T-cell (primary cell): Measurements from ENCODE around the gene FAM241B. TPM values are rescaled to one million over a fixed set of nuclear protein-coding genes. Genes with fewer than 3 reads are reported as not detected.

Experiments
- ATAC-seq, 4 experiments: fragments of 200-7000 bp in 3 of 4; fragments of 150-1000 bp in 1 of 4; cut with Tn5 transposase; replicated peaks in 1 of 4; 1 replicate in 3 of 4; 2 replicates in 1 of 4; pipeline ENCODE4 v1.10.0; 2021; ENCODE audit warnings: moderate library complexity in 3 of 4, mild to moderate bottlenecking in 2 of 4, moderate number of reproducible peaks in 1 of 4
- CTCF ChIA-PET, 2 donors: fragments of 300-600 bp; sonication (Branson Sonifier 250); formaldehyde crosslinking; loops; one replicate each; lab custom pipeline; 2022; ENCODE audit warnings: antibody characterized with exemption in 2 of 2; lab: Charles Lee
- POLR2A ChIA-PET, 2 donors: fragments of 300-600 bp; sonication (Branson Sonifier 250); formaldehyde crosslinking; loops; one replicate each; lab custom pipeline; 2022; ENCODE audit warnings: antibody characterized with exemption in 2 of 2; lab: Charles Lee
- DNase-seq, 35 experiments: peaks; one replicate each; pipeline versions ENCODE4 v3.0.0 to v3.0.0-alpha.2; 2013 to 2023
- H3K27ac ChIP-seq: one replicate; pipeline ENCODE4 v1.5.1; 2013; ENCODE audit warnings: low read length
- H3K27me3 ChIP-seq, 2 experiments: replicated peaks in 1 of 2; 1 replicate in 1 of 2; 2 replicates in 1 of 2; pipeline versions ENCODE4 v1.6.1 to v1.7.0; 2013; ENCODE audit warnings: low read length in 1 of 2, mixed read lengths in 1 of 2; ENCODE audit not compliant: control insufficient read depth in 2 of 2, insufficient read depth in 2 of 2; ENCODE audit errors: extremely low read depth in 1 of 2
- H3K36me3 ChIP-seq, 2 donors: 1 replicate in 1 of 2; 2 replicates in 1 of 2; pipeline versions ENCODE4 v1.6.1 to v1.7.0; 2013; ENCODE audit warnings: low read length in 1 of 2; ENCODE audit not compliant: control insufficient read depth in 2 of 2, insufficient read depth in 1 of 2; ENCODE audit errors: extremely low read depth in 1 of 2
- H3K4me1 ChIP-seq, 2 experiments: 1 replicate in 1 of 2; 2 replicates in 1 of 2; pipeline versions ENCODE4 v1.6.1 to v1.7.0; 2013; ENCODE audit warnings: low read length in 2 of 2, mixed read lengths in 1 of 2; ENCODE audit not compliant: insufficient read depth in 2 of 2, control insufficient read depth in 1 of 2; ENCODE audit errors: extremely low read depth in 1 of 2
- H3K4me3 ChIP-seq, 2 donors: 1 replicate in 1 of 2; 2 replicates in 1 of 2; pipeline versions ENCODE4 v1.5.1 to v1.7.0; 2013; ENCODE audit warnings: mild to moderate bottlenecking in 2 of 2, low read length in 1 of 2, moderate library complexity in 1 of 2; ENCODE audit not compliant: control insufficient read depth in 1 of 2; ENCODE audit errors: extremely low read depth in 1 of 2
- H3K9me3 ChIP-seq: 2 replicates; pipeline ENCODE4 v1.7.0; 2013
- H3K27ac Mint-ChIP-seq, 2 donors: one replicate each; pipeline ENCODE4 v1.8.0; 2020 to 2021; ENCODE audit warnings: mild to moderate bottlenecking in 2 of 2, mixed read lengths in 2 of 2
- H3K27me3 Mint-ChIP-seq, 2 donors: one replicate each; pipeline ENCODE4 v1.8.0; 2021 to 2022; ENCODE audit warnings: mixed read lengths in 2 of 2
- H3K36me3 Mint-ChIP-seq: one replicate; pipeline ENCODE4 v1.8.0; 2021; ENCODE audit warnings: mixed read lengths
- H3K4me1 Mint-ChIP-seq, 3 donors: one replicate each; pipeline ENCODE4 v1.8.0; 2020 to 2022; ENCODE audit warnings: mixed read lengths in 3 of 3, mild to moderate bottlenecking in 1 of 3
- H3K4me3 Mint-ChIP-seq, 3 donors: one replicate each; pipeline ENCODE4 v1.8.0; 2020 to 2022; ENCODE audit warnings: mild to moderate bottlenecking in 3 of 3, mixed read lengths in 3 of 3, moderate library complexity in 3 of 3
- H3K9me3 Mint-ChIP-seq, 3 donors: one replicate each; pipeline ENCODE4 v1.8.0; 2020 to 2022; ENCODE audit warnings: mixed read lengths in 3 of 3
- WGBS: methylation state at CpG from one replicate; pipeline ENCODE4 v1.1.5; 2013; ENCODE audit warnings: missing lambda C conversion rate; ENCODE audit not compliant: insufficient coverage; 5-methylcytosine and 5-hydroxymethylcytosine counted together
- total RNA-seq, 35 experiments: library from RNA in 6 of 35; stranded (reverse) in 6 of 35; fragments of 120-200 nt in 1 of 35; gene quantifications; one replicate each; pipeline versions ENCODE4 v1.2.1 to v1.2.4 and lab custom pipeline; 2013 to 2026

The FAM241B gene, protein sequence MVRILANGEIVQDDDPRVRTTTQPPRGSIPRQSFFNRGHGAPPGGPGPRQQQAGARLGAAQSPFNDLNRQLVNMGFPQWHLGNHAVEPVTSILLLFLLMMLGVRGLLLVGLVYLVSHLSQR
- total RNA-seq (10 to 100 TPM in 1 of 5 donors, 1 to 10 TPM in 4; 7.4 to 11.8 (median 9.2) TPM), total RNA-seq (lab: John Stamatoyannopoulos, UW) (0.33 to 9.7 (median 3.3) reads per million in 29 experiments)
- 3.7 TPM for total RNA-seq (2013)

GRCh38 chr10:69629897-69630650, at the start of gene FAM241B:
FAM241B (plus strand) TSS chr10:69630247; CDS start chr10:69631744, 1,497 bp downstream.
- H3K27me3 ChIP-seq, result no peaks in the 10 kb centered on the region
- POLR2A ChIA-PET, result interaction anchor here in 1 of 2 donors (0.6 kb wide), 1 partner anchor 8 kb away, joined by 4 read pairs; no protein-coding TSS in a partner anchor
- H3K36me3 Mint-ChIP-seq, result peaks cover 13% of the 10 kb centered on the region
- H3K9me3 ChIP-seq, result no peaks in the 10 kb centered on the region
- CTCF ChIA-PET, result interaction anchor here (0.5 to 1.0 kb wide), 2 partner anchors 10 to 222 kb away, joined by 3 to 4 read pairs; no protein-coding TSS in a partner anchor
- H3K4me1 Mint-ChIP-seq, result peaks cover 15 to 29% (median 23%) of the 10 kb centered on the region in 3 donors
- peak within 1 kb of the TSS; percentile 52 to 64 for H3K27ac Mint-ChIP-seq
- H3K4me3 ChIP-seq, result peak within 1 kb of the TSS; percentile 51 to 54
- 2% methylated on average over 62 of the region's 72 CpGs for WGBS
- peak within 1 kb of the TSS; percentile 69 to 76 (median 76) for H3K4me3 Mint-ChIP-seq
- H3K27ac ChIP-seq, result peak within 1 kb of the TSS; percentile 32
- no peaks in the 10 kb centered on the region for H3K27me3 Mint-ChIP-seq
- peak; percentile 51 to 82 (median 65) for DNase-seq
- peak; percentile 93 to 97 (median 94) for ATAC-seq
- peaks cover 0 to 16% of the 10 kb centered on the region in 2 experiments for H3K4me1 ChIP-seq
- no peaks in the 10 kb centered on the region for H3K36me3 ChIP-seq
- H3K9me3 Mint-ChIP-seq, result peaks cover 0 to 4% (median 3%) of the 10 kb centered on the region in 3 donors

GRCh38 chr10:69580435-69580834, 49.6 kb upstream of the FAM241B start:
- CTCF ChIA-PET, result no interaction called here
- peaks cover 40 to 57% of the 10 kb centered on the region in 2 donors for H3K27me3 Mint-ChIP-seq

DNA sequence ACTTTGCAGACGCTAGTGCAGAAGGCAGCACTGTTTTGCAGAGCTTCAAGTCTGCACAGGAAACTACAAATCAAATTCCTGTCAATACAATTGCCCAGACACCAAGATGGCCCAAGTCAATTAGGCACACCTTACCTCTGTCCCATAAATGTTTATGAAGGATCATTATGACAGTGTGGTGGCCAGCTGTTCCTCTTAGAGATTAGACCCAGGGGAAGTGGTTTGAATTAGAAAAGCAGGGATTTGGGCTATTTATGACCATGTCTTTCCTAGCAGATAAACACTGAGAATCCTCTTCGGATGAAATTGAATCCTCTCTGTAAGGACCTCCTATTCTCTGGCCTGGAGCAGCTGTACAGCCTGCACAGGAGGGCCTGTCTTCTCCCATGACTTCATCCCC, 46.9 kb upstream of the FAM241B start:
- H3K36me3 Mint-ChIP-seq, result no peaks in the 10 kb centered on the region
- peaks cover 25 to 34% of the 10 kb centered on the region in 2 donors for H3K27me3 Mint-ChIP-seq
- POLR2A ChIA-PET, result no interaction called here
- H3K4me3 Mint-ChIP-seq, result no peak overlapping the region
- H3K4me3 ChIP-seq, result no peak overlapping the region
- CTCF ChIA-PET, result no interaction called here
- DNase-seq (no peak), ATAC-seq (no peak)
- H3K9me3 ChIP-seq, result no peaks in the 10 kb centered on the region
- no CpG with 5 or more reads among the region's 2 CpGs for WGBS
- no peak overlapping the region for H3K27ac ChIP-seq
- no peak overlapping the region for H3K27ac Mint-ChIP-seq
- H3K9me3 Mint-ChIP-seq, result no peaks in the 10 kb centered on the region
- no peaks in the 10 kb centered on the region for H3K4me1 ChIP-seq
- peaks cover 8 to 25% of the 10 kb centered on the region in 2 experiments for H3K27me3 ChIP-seq
- H3K36me3 ChIP-seq, result no peaks in the 10 kb centered on the region
- peaks cover 4 to 6% (median 4%) of the 10 kb centered on the region in 3 donors for H3K4me1 Mint-ChIP-seq

More at GRCh38 chr10:69580435-69580834, 49.6 kb upstream of the FAM241B start:
- Mint-ChIP-seq H3K36me3 (no peaks in the 10 kb centered on the region), H3K4me3 (no peak overlapping the region), H3K4me1 (peaks cover 0 to 2% (median 0%) of the 10 kb centered on the region in 3 donors), H3K9me3 (no peaks in the 10 kb centered on the region), H3K27ac (no peak overlapping the region)
- H3K4me1 ChIP-seq, result no peaks in the 10 kb centered on the region
- no peak for ATAC-seq
- H3K27me3 ChIP-seq, result peaks cover 16 to 52% of the 10 kb centered on the region in 2 experiments
- POLR2A ChIA-PET, result no interaction called here
- H3K9me3 ChIP-seq, result no peaks in the 10 kb centered on the region
- H3K27ac ChIP-seq, result no peak overlapping the region
- 80% methylated on average over 1 of the region's 5 CpGs for WGBS
- no peak for DNase-seq
- no peaks in the 10 kb centered on the region for H3K36me3 ChIP-seq
- no peak overlapping the region for H3K4me3 ChIP-seq

DNA sequence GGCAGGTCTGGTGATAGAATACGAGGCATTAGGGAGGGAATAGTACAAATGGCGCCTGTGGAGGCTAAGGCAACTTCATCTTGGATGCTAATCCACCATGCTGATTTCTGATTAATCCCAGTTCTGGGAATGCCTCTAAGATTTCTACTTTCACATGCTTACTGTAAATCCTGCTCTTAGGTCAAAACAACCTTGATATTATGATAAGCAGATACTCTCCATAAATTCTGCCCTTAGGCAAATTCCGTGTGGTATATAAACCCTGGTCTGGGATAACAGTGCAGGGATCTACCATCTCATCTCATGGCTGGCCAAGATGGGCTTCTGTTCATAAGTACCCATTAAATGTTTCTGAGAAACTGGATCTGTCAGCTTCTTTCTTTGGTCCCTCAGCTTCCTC, 45.4 kb upstream of the FAM241B start:
- CTCF ChIA-PET, result no interaction called here

GRCh38 chr10:69588358-69588757, 41.7 kb upstream of the FAM241B start:
- POLR2A ChIA-PET, result no interaction called here
- CTCF ChIA-PET, result no interaction called here
- Mint-ChIP-seq H3K36me3 (no peaks in the 10 kb centered on the region), H3K4me1 (peaks cover 11 to 14% (median 14%) of the 10 kb centered on the region in 3 donors), H3K27ac (peak overlapping the region; percentile 53 to 71), H3K4me3 (no peak overlapping the region), H3K9me3 (no peaks in the 10 kb centered on the region), H3K27me3 (no peaks in the 10 kb centered on the region)
- Histone ChIP-seq H3K36me3 (no peaks in the 10 kb centered on the region), H3K27ac (no peak overlapping the region), H3K9me3 (no peaks in the 10 kb centered on the region), H3K4me1 (peaks cover 0 to 6% of the 10 kb centered on the region in 2 experiments), H3K27me3 (no peaks in the 10 kb centered on the region), H3K4me3 (no peak overlapping the region)
- peak in 1 of 35 experiments; percentile 6 for DNase-seq
- 7% methylated on average over 2 of the region's 3 CpGs for WGBS
- ATAC-seq, result peak in 3 of 4 experiments; percentile 50 to 71 (median 55)

More for the DNA sequence above, 45.4 kb upstream of the FAM241B start:
- POLR2A ChIA-PET, result no interaction called here
- WGBS, result 80% methylated on average over 1 of the region's 3 CpGs
- H3K27ac ChIP-seq, result no peak overlapping the region
- peaks cover 11 to 14% (median 14%) of the 10 kb centered on the region in 3 donors for H3K4me1 Mint-ChIP-seq
- no peaks in the 10 kb centered on the region for H3K36me3 ChIP-seq
- DNase-seq, result no peak
- no peak for ATAC-seq
- peaks cover 0 to 6% of the 10 kb centered on the region in 2 experiments for H3K4me1 ChIP-seq
- no peaks in the 10 kb centered on the region for H3K9me3 Mint-ChIP-seq
- H3K9me3 ChIP-seq, result no peaks in the 10 kb centered on the region
- peaks cover 8 to 10% of the 10 kb centered on the region in 2 experiments for H3K27me3 ChIP-seq
- no peaks in the 10 kb centered on the region for H3K36me3 Mint-ChIP-seq
- H3K4me3 ChIP-seq, result no peak overlapping the region
- no peak overlapping the region for H3K27ac Mint-ChIP-seq
- no peak overlapping the region for H3K4me3 Mint-ChIP-seq
- peaks cover 16 to 19% of the 10 kb centered on the region in 2 donors for H3K27me3 Mint-ChIP-seq

DNA sequence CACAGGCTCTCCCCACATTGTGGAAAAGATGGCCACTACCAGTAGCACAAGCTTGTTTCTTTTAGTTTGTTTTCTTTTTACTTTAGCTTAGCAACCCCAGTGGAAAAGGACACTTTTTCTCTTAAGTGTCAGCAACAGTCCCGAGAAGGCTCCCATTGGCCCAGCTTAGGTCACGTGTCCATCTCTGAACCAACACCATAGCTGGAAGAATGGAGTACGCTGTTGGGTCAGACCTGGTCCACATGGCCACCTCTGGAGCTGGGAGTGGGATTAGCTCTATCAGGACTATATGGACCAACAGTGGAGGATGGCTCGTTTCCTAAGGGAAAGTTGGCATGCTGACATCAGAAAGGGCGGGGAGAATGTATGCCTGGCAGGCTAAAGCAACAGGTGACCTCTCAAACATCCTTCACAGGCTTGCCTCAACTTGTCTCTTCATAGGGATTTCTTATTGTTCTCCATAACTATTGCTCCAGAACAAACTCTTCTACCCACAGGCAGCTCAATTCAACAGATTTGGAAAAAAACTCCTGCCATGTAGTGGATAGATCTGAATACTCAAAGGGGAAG, 29.2 kb upstream of the FAM241B start:
- 81% methylated on average over 4 of the region's 5 CpGs for WGBS
- no peaks in the 10 kb centered on the region for H3K4me1 ChIP-seq
- no peak overlapping the region for H3K4me3 ChIP-seq
- Mint-ChIP-seq H3K9me3 (no peaks in the 10 kb centered on the region), H3K27me3 (peaks cover 35 to 53% of the 10 kb centered on the region in 2 donors), H3K4me3 (no peak overlapping the region), H3K36me3 (no peaks in the 10 kb centered on the region), H3K27ac (peak overlapping the region in 1 of 2 donors; percentile 44), H3K4me1 (no peaks in the 10 kb centered on the region)
- ChIA-PET CTCF (no interaction called here), POLR2A (interaction anchor here in 1 of 2 donors (0.5 kb wide), 1 partner anchor 192 kb away, joined by 3 read pairs; no protein-coding TSS in a partner anchor)
- no peak for DNase-seq
- H3K36me3 ChIP-seq, result no peaks in the 10 kb centered on the region
- ATAC-seq, result no peak
- H3K9me3 ChIP-seq, result no peaks in the 10 kb centered on the region
- no peak overlapping the region for H3K27ac ChIP-seq
- peaks cover 5 to 24% of the 10 kb centered on the region in 2 experiments for H3K27me3 ChIP-seq
